ENCODE measurements around the gene RNF150.

RNF150 gene

GRCh38 chr4:141062651-141063050 lies 70.6 kb downstream of the RNF150 start:
- no peak overlapping the region for H3K9ac ChIP-seq (ENCODE audit: low read length)
- H3K4me2 ChIP-seq (ENCODE audit: low read length) = no peak overlapping the region
- no peaks in the 10 kb centered on the region for H3K4me1 ChIP-seq (ENCODE audit: low read length)
- TF ChIP-seq EZH2phosphoT487 (IDR thresholded peaks at IDR 0.05; ENCODE audit: low read depth) = no peak
- no peak for TF ChIP-seq CTCF (IDR thresholded peaks at IDR 0.05; ENCODE audit: low read depth, low read length)
- no peak overlapping the region for H3K4me3 ChIP-seq (ENCODE audit: low read length)
- no peaks in the 10 kb centered on the region for H3K9me3 ChIP-seq (ENCODE audit: insufficient read depth, low read length)
- H2AFZ ChIP-seq (ENCODE audit: low read depth, low read length) = no peak overlapping the region
- no peaks in the 10 kb centered on the region for H3K79me2 ChIP-seq (ENCODE audit: low read length)
- H3K27ac ChIP-seq (ENCODE audit: low read length) = no peak overlapping the region
- H4K20me1 ChIP-seq (ENCODE audit: insufficient read depth, low read length) = no peaks in the 10 kb centered on the region
- H3K27me3 ChIP-seq (ENCODE audit: low read depth, low read length) = no peaks in the 10 kb centered on the region
- no peaks in the 10 kb centered on the region for H3K36me3 ChIP-seq (replicated peaks; ENCODE audit: low read depth, low read length)

GRCh38 chr4:141058591-141059512 lies 74.4 kb downstream of the RNF150 start:
- H3K36me3 ChIP-seq (replicated peaks; ENCODE audit: low read depth, low read length) = no peaks in the 10 kb centered on the region
- H2AFZ ChIP-seq (ENCODE audit: low read depth, low read length) = no peak overlapping the region
- no peaks in the 10 kb centered on the region for H4K20me1 ChIP-seq (ENCODE audit: insufficient read depth, low read length)
- no peak overlapping the region for H3K27ac ChIP-seq (ENCODE audit: low read length)
- no peak overlapping the region for H3K4me2 ChIP-seq (ENCODE audit: low read length)
- no peak overlapping the region for H3K9ac ChIP-seq (ENCODE audit: low read length)
- no peaks in the 10 kb centered on the region; the same call in 1 of the 2 replicates for H3K9me3 ChIP-seq (ENCODE audit: insufficient read depth, low read length)
- H3K4me1 ChIP-seq (ENCODE audit: low read length) = no peaks in the 10 kb centered on the region
- H3K4me3 ChIP-seq (ENCODE audit: low read length) = no peak overlapping the region
- H3K79me2 ChIP-seq (ENCODE audit: low read length) = no peaks in the 10 kb centered on the region
- H3K27me3 ChIP-seq (ENCODE audit: low read depth, low read length) = no peaks in the 10 kb centered on the region
- no peak for TF ChIP-seq EZH2phosphoT487 (IDR thresholded peaks at IDR 0.05; ENCODE audit: low read depth)
- TF ChIP-seq CTCF (IDR thresholded peaks at IDR 0.05; ENCODE audit: low read depth, low read length) = no peak

DNA sequence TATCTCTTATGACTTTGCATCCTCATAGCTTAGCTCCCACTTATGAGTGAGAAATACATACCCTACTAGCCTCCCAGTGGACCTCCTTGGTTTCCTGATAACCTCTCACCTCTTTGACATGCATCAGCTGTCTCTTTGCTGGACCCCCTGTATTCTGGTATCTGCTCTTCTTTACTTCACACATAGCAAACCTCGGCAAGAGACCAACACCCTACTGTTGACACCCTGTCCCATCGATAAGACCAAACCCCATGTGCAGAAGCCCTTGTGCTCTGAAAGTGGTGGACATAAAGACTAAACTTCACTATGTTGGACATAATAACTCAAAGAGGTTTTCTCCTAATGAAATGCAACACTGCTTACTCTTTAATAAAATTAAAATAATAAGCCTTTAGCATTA lies 75.7 kb downstream of the RNF150 start:
- no peak overlapping the region for H3K4me2 ChIP-seq (ENCODE audit: low read length)
- H3K36me3 ChIP-seq (replicated peaks; ENCODE audit: low read depth, low read length) = no peaks in the 10 kb centered on the region
- H3K27ac ChIP-seq (ENCODE audit: low read length) = no peak overlapping the region
- H3K9me3 ChIP-seq (ENCODE audit: insufficient read depth, low read length) = no peaks in the 10 kb centered on the region; the same call in 1 of the 2 replicates
- no peaks in the 10 kb centered on the region for H3K79me2 ChIP-seq (ENCODE audit: low read length)
- no peak overlapping the region for H3K9ac ChIP-seq (ENCODE audit: low read length)
- H3K27me3 ChIP-seq (ENCODE audit: low read depth, low read length) = no peaks in the 10 kb centered on the region
- H3K4me1 ChIP-seq (ENCODE audit: low read length) = no peaks in the 10 kb centered on the region
- TF ChIP-seq CTCF (IDR thresholded peaks at IDR 0.05; ENCODE audit: low read depth, low read length) (no peak), EZH2phosphoT487 (IDR thresholded peaks at IDR 0.05; ENCODE audit: low read depth) (no peak)
- no peak overlapping the region for H2AFZ ChIP-seq (ENCODE audit: low read depth, low read length)
- no peaks in the 10 kb centered on the region for H4K20me1 ChIP-seq (ENCODE audit: insufficient read depth, low read length)
- no peak overlapping the region for H3K4me3 ChIP-seq (ENCODE audit: low read length)

DNA sequence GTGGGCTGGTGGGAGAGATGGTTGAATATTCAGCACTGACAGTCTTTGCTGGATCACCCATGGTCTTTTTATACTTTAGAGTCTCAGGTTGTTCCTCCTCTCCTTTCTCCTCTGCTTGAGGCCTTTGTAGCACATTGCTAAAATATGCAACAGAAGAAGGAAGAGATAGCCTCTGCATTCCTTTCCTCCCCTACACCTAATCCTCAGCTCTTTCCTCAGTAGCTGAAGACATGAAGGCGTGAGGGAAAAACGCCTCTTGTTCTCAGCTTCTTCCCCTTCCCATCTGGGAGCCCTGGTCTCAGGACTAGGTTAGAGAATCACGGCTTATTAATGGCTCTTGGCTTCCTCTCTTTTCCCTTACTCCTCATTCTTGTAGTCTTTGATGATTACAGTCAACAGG lies 76.8 kb downstream of the RNF150 start:
- Histone ChIP-seq H3K9ac (ENCODE audit: low read length) (no peak overlapping the region), H3K27me3 (ENCODE audit: low read depth, low read length) (no peaks in the 10 kb centered on the region), H3K4me1 (ENCODE audit: low read length) (no peaks in the 10 kb centered on the region), H4K20me1 (ENCODE audit: insufficient read depth, low read length) (no peaks in the 10 kb centered on the region), H3K4me3 (ENCODE audit: low read length) (no peak overlapping the region), H3K4me2 (ENCODE audit: low read length) (no peak overlapping the region), H3K9me3 (ENCODE audit: insufficient read depth, low read length) (no peaks in the 10 kb centered on the region; the same call in 1 of the 2 replicates), H3K36me3 (replicated peaks; ENCODE audit: low read depth, low read length) (no peaks in the 10 kb centered on the region), H3K79me2 (ENCODE audit: low read length) (no peaks in the 10 kb centered on the region), H3K27ac (ENCODE audit: low read length) (no peak overlapping the region), H2AFZ (ENCODE audit: low read depth, low read length) (no peak overlapping the region)
- TF ChIP-seq EZH2phosphoT487 (IDR thresholded peaks at IDR 0.05; ENCODE audit: low read depth) = no peak
- no peak for TF ChIP-seq CTCF (IDR thresholded peaks at IDR 0.05; ENCODE audit: low read depth, low read length)

Data from OCI-LY3 (cell line).